Right atrium auricular region (tissue), 2 donors: Measurements from ENCODE around the gene DPF3. TPM values are rescaled to one million over a fixed set of nuclear protein-coding genes. Genes with fewer than 3 reads are reported as not detected.
A peak's percentile ranks its signal among the peaks of the same experiment; 100 is the strongest.

Source experiments
- DNase-seq: peaks from one replicate; pipeline ENCODE4 v3.0.0-alpha.2; 2019; ENCODE audit warnings: low spot score
- H3K27ac ChIP-seq, 2 donors: fragments of 200-600 bp; sonication (generic); 1 replicate in 1 of 2; 2 replicates in 1 of 2; pipeline ENCODE4 v1.5.1; 2016 to 2019
- H3K27me3 ChIP-seq, 2 donors: fragments of 200-600 bp; sonication (generic); one replicate each; pipeline versions ENCODE4 v1.5.1 to v1.6.0; 2017 to 2019
- H3K36me3 ChIP-seq: fragments of 200-600 bp; sonication (generic); one replicate; pipeline ENCODE4 v1.5.1; 2016
- H3K4me1 ChIP-seq, 2 donors: fragments of 200-600 bp; sonication (generic); one replicate each; pipeline versions ENCODE4 v1.5.1 to v1.6.0; 2017 to 2019
- H3K4me3 ChIP-seq, 2 donors: fragments of 200-600 bp; sonication (generic); 1 replicate in 1 of 2; 2 replicates in 1 of 2; pipeline ENCODE4 v1.5.1; 2017 to 2019; ENCODE audit warnings: mild to moderate bottlenecking in 1 of 2, moderate library complexity in 1 of 2
- H3K9me3 ChIP-seq, 2 donors: fragments of 200-600 bp; sonication (generic); one replicate each; pipeline ENCODE4 v1.5.1; 2019
- total RNA-seq, 2 donors: library from RNA; depleted of rRNA; stranded (reverse); fragments of >200 nt; gene quantifications; one replicate each; pipeline ENCODE4 v1.1.0, GENCODE V29; 2016
- TF ChIP-seq, protein P1 (sequence below), 2 donors: fragments of 200-600 bp; sonication (generic); IDR thresholded peaks; one replicate each; pipeline ENCODE4 v1.5.1; 2019; ENCODE audit warnings: antibody characterized with exemption in 2 of 2

Gene DPF3
- total RNA-seq, 2 donors from 2014 or later: 14.7 to 26.6 TPM

GRCh38 chr14:72738161-72738611 is 155.7 kb downstream of the DPF3 start:
- H3K4me1 ChIP-seq: peaks cover 0 to 32% of the 10 kb centered on the region in 2 donors
- no peaks in the 10 kb centered on the region for H3K36me3 ChIP-seq
- TF ChIP-seq, protein P1, sequence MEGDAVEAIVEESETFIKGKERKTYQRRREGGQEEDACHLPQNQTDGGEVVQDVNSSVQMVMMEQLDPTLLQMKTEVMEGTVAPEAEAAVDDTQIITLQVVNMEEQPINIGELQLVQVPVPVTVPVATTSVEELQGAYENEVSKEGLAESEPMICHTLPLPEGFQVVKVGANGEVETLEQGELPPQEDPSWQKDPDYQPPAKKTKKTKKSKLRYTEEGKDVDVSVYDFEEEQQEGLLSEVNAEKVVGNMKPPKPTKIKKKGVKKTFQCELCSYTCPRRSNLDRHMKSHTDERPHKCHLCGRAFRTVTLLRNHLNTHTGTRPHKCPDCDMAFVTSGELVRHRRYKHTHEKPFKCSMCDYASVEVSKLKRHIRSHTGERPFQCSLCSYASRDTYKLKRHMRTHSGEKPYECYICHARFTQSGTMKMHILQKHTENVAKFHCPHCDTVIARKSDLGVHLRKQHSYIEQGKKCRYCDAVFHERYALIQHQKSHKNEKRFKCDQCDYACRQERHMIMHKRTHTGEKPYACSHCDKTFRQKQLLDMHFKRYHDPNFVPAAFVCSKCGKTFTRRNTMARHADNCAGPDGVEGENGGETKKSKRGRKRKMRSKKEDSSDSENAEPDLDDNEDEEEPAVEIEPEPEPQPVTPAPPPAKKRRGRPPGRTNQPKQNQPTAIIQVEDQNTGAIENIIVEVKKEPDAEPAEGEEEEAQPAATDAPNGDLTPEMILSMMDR (IDR thresholded peaks at IDR 0.05): no peak
- H3K9me3 ChIP-seq: no peaks in the 10 kb centered on the region
- H3K27me3 ChIP-seq: no peaks in the 10 kb centered on the region
- peak; percentile 23 for DNase-seq
- no peak overlapping the region for H3K4me3 ChIP-seq
- no peak overlapping the region for H3K27ac ChIP-seq

- H3K9me3 ChIP-seq: no peaks in the 10 kb centered on the region
- DNase-seq: peak; percentile 30
- H3K4me3 ChIP-seq: no peak overlapping the region
- TF ChIP-seq, protein P1 (IDR thresholded peaks at IDR 0.05): no peak
- peaks cover 0 to 32% of the 10 kb centered on the region in 2 donors for H3K4me1 ChIP-seq
- no peaks in the 10 kb centered on the region for H3K27me3 ChIP-seq
- H3K36me3 ChIP-seq: no peaks in the 10 kb centered on the region
- H3K27ac ChIP-seq: no peak overlapping the region
These were observed 156.3 kb downstream of the DPF3 start for GRCh38 chr14:72737560-72737943.

GRCh38 chr14:72736786-72737559 is 156.9 kb downstream of the DPF3 start:
- Histone ChIP-seq H3K27ac (no peak overlapping the region), H3K36me3 (no peaks in the 10 kb centered on the region), H3K27me3 (no peaks in the 10 kb centered on the region), H3K4me3 (no peak overlapping the region), H3K4me1 (peaks cover 0 to 28% of the 10 kb centered on the region in 2 donors), H3K9me3 (no peaks in the 10 kb centered on the region)
- no peak for DNase-seq
- TF ChIP-seq, protein P1 (IDR thresholded peaks at IDR 0.05): no peak

DNA sequence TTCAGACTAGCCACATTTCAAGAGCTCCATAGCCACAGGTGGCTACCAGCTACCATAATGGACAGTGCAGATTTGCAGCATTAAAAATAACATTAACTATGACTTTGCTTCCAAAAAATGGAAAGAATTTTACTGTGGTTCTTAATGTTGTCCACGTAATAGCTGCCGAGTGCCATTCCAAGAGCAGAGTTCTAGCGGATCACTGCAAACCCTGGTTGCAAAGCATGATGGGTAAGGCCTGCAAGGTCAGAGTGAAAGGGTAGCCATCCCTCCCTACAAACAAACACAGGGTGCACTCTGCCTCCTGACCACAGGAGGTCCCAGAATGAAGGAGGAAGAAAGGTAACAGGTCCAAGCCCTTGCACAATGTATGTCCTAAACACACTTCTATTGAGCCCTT is 157.6 kb downstream of the DPF3 start:
- H3K27ac ChIP-seq: no peak overlapping the region
- DNase-seq: no peak
- no peaks in the 10 kb centered on the region for H3K27me3 ChIP-seq
- no peak overlapping the region for H3K4me3 ChIP-seq
- no peaks in the 10 kb centered on the region for H3K36me3 ChIP-seq
- H3K9me3 ChIP-seq: no peaks in the 10 kb centered on the region
- peaks cover 0 to 21% of the 10 kb centered on the region in 2 donors for H3K4me1 ChIP-seq
- TF ChIP-seq, protein P1 (IDR thresholded peaks at IDR 0.05): no peak

DNA sequence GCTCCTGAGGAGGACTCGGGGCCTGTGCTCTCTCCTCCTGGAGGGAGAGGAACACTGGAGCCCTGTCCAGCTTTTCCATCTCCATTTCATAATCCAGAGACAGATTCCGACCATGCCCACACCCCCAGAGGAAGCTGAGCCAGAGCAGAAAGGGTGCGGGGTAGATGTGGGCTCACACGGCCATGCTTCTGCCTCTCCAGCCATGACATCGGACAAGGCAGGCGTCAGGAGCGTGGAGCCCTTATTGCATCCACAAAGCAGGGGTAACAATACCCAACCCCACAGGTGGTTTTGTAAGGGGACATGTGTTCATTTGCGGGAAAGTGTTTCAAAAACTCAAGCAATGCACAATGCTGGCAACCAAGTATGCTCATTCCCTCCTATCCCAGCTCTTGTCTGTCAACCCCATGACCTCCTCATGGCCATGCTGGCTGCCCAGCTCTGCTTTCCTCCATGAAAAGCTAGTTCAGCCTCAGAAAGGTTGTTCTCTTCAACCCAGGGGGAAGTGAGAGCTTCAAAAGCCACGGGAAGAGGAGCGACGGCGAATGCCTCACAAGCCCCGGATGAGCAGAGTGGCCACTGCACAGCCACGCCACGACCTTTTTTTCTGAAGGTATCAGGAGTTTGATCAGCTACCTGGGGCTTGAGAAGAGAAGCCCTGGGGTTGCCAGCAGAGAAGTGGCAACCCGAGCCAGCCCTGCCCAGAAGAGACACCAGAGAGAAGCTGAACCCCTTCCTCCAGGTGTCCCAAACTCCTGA is 161.7 kb downstream of the DPF3 start:
- Histone ChIP-seq H3K9me3 (no peaks in the 10 kb centered on the region), H3K36me3 (no peaks in the 10 kb centered on the region), H3K27me3 (no peaks in the 10 kb centered on the region), H3K4me3 (no peak overlapping the region), H3K27ac (no peak overlapping the region), H3K4me1 (peaks cover 0 to 6% of the 10 kb centered on the region in 2 donors)
- no peak for DNase-seq
- TF ChIP-seq, protein P1 (IDR thresholded peaks at IDR 0.05): no peak
